ENCODE measurements around the gene ASTN2.

The ASTN2 gene

DNA sequence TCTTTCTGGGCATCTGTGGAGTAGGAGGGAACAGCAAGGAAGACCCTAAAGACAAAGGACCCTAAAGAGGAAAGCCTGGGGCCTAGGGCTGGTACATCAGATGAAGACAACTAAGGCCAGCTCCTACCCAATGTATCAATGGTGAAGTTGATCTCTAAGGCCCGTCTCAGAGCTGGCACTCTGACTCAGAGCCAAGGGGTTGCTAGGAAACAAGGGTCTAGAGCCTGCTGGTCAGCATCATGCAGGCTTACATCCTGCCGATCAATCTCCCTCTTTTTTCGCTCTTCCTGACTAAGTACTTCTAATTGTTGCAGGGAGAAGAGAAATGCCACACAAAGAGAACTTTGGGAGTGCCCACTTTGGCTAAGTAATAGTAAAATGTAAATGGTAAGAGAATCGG is 701.6 kb downstream of the ASTN2 start:
- no peak for DNase-seq
- H3K9me3 ChIP-seq (ENCODE audit: severe bottlenecking): no peaks in the 10 kb centered on the region
- TF ChIP-seq CTCF (IDR thresholded peaks at IDR 0.05; ENCODE audit: low read depth, low read length): no peak

GRCh38 chr9:116712781-116713180 is 702.1 kb downstream of the ASTN2 start:
- Histone ChIP-seq H3K36me3 (peaks cover 4% of the 10 kb centered on the region), H3K27me3 (ENCODE audit: insufficient read depth, low read depth, severe bottlenecking) (no peaks in the 10 kb centered on the region), H3K9me3 (ENCODE audit: severe bottlenecking) (no peaks in the 10 kb centered on the region), H3K4me3 (ENCODE audit: low read depth, low read length) (no peak overlapping the region), H3K27ac (no peak overlapping the region)
- no peak for TF ChIP-seq CTCF (IDR thresholded peaks at IDR 0.05; ENCODE audit: low read depth, low read length)
- DNase-seq: no peak

More for the DNA sequence above, 701.6 kb downstream of the ASTN2 start:
- Histone ChIP-seq H3K4me3 (ENCODE audit: low read depth, low read length) (no peak overlapping the region), H3K36me3 (peaks cover 6% of the 10 kb centered on the region), H3K27me3 (ENCODE audit: insufficient read depth, low read depth, severe bottlenecking) (no peaks in the 10 kb centered on the region), H3K27ac (no peak overlapping the region)

DNA sequence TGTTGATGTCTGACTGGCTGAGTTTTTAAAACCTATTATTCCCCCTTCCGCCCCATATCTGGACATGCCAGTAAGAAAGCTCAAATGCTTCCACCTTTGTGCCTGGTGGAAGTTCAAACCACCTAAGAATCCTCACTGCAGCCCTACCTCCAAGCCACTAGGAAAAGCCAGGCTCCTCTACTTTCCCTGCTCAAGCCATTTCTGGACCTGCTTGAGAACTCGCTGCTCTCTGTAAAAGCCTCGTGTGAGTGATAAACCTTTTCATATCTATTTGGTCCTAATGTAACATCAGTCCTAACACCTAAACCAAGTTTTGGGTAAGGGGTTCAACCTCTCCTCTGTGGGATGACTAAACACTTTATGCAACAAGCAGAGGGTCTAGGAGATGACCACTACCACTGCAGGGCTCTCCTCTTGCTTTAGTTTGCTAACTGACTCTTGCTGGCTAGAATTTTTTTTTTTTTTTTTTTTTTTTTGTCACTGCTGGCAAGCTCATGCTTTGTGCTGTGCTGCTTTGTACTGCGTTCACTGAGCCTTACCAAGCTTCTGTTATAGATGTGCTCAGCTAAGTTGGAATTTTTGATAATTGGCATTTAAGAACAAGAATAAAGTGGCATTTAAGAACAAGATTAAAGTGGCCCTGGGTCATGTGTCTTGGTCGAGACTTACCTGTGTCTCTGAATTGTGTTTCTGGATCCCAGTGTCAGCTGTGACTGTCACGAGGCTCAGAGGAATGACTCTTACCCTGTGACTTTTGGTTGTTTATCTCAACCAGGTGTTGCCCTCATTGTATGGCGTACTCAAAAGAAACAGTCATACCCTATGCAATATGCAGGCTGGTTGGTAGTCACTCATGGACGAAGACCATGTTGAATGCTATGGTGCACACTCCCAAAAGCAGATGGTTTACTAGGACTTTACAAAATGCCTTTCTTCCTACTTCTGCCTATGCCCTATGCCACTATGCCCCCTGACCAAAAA is 708.3 kb downstream of the ASTN2 start:
- no peak for TF ChIP-seq CTCF (IDR thresholded peaks at IDR 0.05; ENCODE audit: low read depth, low read length)
- Histone ChIP-seq H3K9me3 (ENCODE audit: severe bottlenecking) (no peaks in the 10 kb centered on the region), H3K27me3 (ENCODE audit: insufficient read depth, low read depth, severe bottlenecking) (no peaks in the 10 kb centered on the region), H3K36me3 (peaks cover 10% of the 10 kb centered on the region), H3K27ac (no peak overlapping the region), H3K4me3 (ENCODE audit: low read depth, low read length) (no peak overlapping the region)
- no peak for DNase-seq

GRCh38 chr9:116705531-116705930 is 709.3 kb downstream of the ASTN2 start:
- no peaks in the 10 kb centered on the region for H3K27me3 ChIP-seq (ENCODE audit: insufficient read depth, low read depth, severe bottlenecking)
- H3K4me3 ChIP-seq (ENCODE audit: low read depth, low read length): no peak overlapping the region
- TF ChIP-seq CTCF (IDR thresholded peaks at IDR 0.05; ENCODE audit: low read depth, low read length): no peak
- DNase-seq: no peak
- H3K9me3 ChIP-seq (ENCODE audit: severe bottlenecking): no peaks in the 10 kb centered on the region
- peaks cover 17% of the 10 kb centered on the region for H3K36me3 ChIP-seq
- H3K27ac ChIP-seq: no peak overlapping the region

- no peak for DNase-seq
- Histone ChIP-seq H3K4me3 (ENCODE audit: low read depth, low read length) (no peak overlapping the region), H3K27ac (no peak overlapping the region), H3K27me3 (ENCODE audit: insufficient read depth, low read depth, severe bottlenecking) (no peaks in the 10 kb centered on the region), H3K9me3 (ENCODE audit: severe bottlenecking) (no peaks in the 10 kb centered on the region), H3K36me3 (peaks cover 27% of the 10 kb centered on the region)
- TF ChIP-seq CTCF (IDR thresholded peaks at IDR 0.05; ENCODE audit: low read depth, low read length): no peak
These were observed 710.4 kb downstream of the ASTN2 start for GRCh38 chr9:116704470-116704869.
